HuH-7 (cell line): Measurements from ENCODE around the gene TMEM51.

Experiments used
- DNase-seq: peaks from one replicate; pipeline ENCODE4 v3.0.0; 2011; ENCODE audit warnings: low spot score

TMEM51 gene

GRCh38 chr1:15153184-15153841, at the start of gene TMEM51:
Gene TMEM51 (plus strand): TSS chr1:15153747. CDS start chr1:15215088, 61,341 bp downstream.
- DNase-seq: peak; percentile 81

GRCh38 chr1:15103906-15104305, 49.6 kb upstream of the TMEM51 start:
- DNase-seq: no peak

GRCh38 chr1:15104768-15105167, 48.8 kb upstream of the TMEM51 start:
- DNase-seq: no peak

GRCh38 chr1:15106608-15107007, 46.9 kb upstream of the TMEM51 start:
- DNase-seq: no peak

- DNase-seq: no peak
Observed at GRCh38 chr1:15107058-15107687, 46.4 kb upstream of the TMEM51 start.

GRCh38 chr1:15107911-15108310, 45.6 kb upstream of the TMEM51 start:
- no peak for DNase-seq

- DNase-seq: no peak
Observed at GRCh38 chr1:15110128-15110866, 43.2 kb upstream of the TMEM51 start.

- no peak for DNase-seq
Observed at GRCh38 chr1:15110867-15111230, 42.7 kb upstream of the TMEM51 start.

- DNase-seq: no peak
Observed at GRCh38 chr1:15113146-15113545, 40.4 kb upstream of the TMEM51 start.

- no peak for DNase-seq
Observed at GRCh38 chr1:15114884-15115283, 38.7 kb upstream of the TMEM51 start.

- no peak for DNase-seq
Observed at GRCh38 chr1:15115542-15116330, 37.8 kb upstream of the TMEM51 start.

- DNase-seq: no peak
Observed at GRCh38 chr1:15116966-15117365, 36.6 kb upstream of the TMEM51 start.

- no peak for DNase-seq
Observed at GRCh38 chr1:15117671-15118325, 35.7 kb upstream of the TMEM51 start.

GRCh38 chr1:15118579-15118978, 35.0 kb upstream of the TMEM51 start:
- DNase-seq: no peak

- DNase-seq: no peak
Observed at GRCh38 chr1:15120251-15120945, 33.1 kb upstream of the TMEM51 start.

GRCh38 chr1:15122331-15122730, 31.2 kb upstream of the TMEM51 start:
- DNase-seq: no peak

GRCh38 chr1:15123270-15123669, 30.3 kb upstream of the TMEM51 start:
- DNase-seq: no peak

GRCh38 chr1:15123925-15124324, 29.6 kb upstream of the TMEM51 start:
- no peak for DNase-seq

GRCh38 chr1:15124362-15125100, 29.0 kb upstream of the TMEM51 start:
- no peak for DNase-seq

GRCh38 chr1:15125101-15125745, 28.3 kb upstream of the TMEM51 start:
- no peak for DNase-seq
